Ureter (tissue), 1 donor: ENCODE data around the gene WIPF3. TPM values are rescaled to one million over a fixed set of nuclear protein-coding genes. Genes with fewer than 3 reads are reported as not detected.

Experiments used
- DNase-seq: peaks from one replicate; pipeline ENCODE4 v3.0.0-alpha.2; 2020; ENCODE audit warnings: low spot score
- total RNA-seq: library from RNA; stranded (reverse); gene quantifications from one replicate; pipeline ENCODE4 v1.2.4, GENCODE V29; 2023
- donor health status: DM: yes; HTN: yes; CAD: no.

The WIPF3 gene
- total RNA-seq, 1 donor from 2014 or later = 2.3 TPM

- no peak for DNase-seq
Measured at GRCh38 chr7:29906200-29907022, 100.1 kb downstream of the WIPF3 start.

- DNase-seq = no peak
Measured at GRCh38 chr7:29914180-29914579, 107.9 kb downstream of the WIPF3 start.

GRCh38 chr7:29915481-29916215, 109.3 kb downstream of the WIPF3 start:
- no peak for DNase-seq

- DNase-seq = no peak
Measured at GRCh38 chr7:29917641-29918040, 111.3 kb downstream of the WIPF3 start.

- DNase-seq = no peak
Measured at GRCh38 chr7:29918850-29919249, 112.5 kb downstream of the WIPF3 start.

- DNase-seq = no peak
Measured at GRCh38 chr7:29919790-29920189, 113.5 kb downstream of the WIPF3 start.

GRCh38 chr7:29920491-29920890, 114.2 kb downstream of the WIPF3 start:
- DNase-seq = no peak

GRCh38 chr7:29921404-29922010, 115.2 kb downstream of the WIPF3 start:
- DNase-seq = peak; percentile 51

GRCh38 chr7:29922921-29923700, 116.8 kb downstream of the WIPF3 start:
- no peak for DNase-seq

GRCh38 chr7:29924006-29924405, 117.7 kb downstream of the WIPF3 start:
- DNase-seq = no peak

- DNase-seq = no peak
Measured at GRCh38 chr7:29924684-29925083, 118.4 kb downstream of the WIPF3 start.

GRCh38 chr7:29926216-29926615, 119.9 kb downstream of the WIPF3 start:
- DNase-seq = no peak

- no peak for DNase-seq
Measured at GRCh38 chr7:29926741-29927140, 120.4 kb downstream of the WIPF3 start.

GRCh38 chr7:29929018-29929807, 122.9 kb downstream of the WIPF3 start:
- DNase-seq = no peak

GRCh38 chr7:29935111-29935510, 128.8 kb downstream of the WIPF3 start:
- DNase-seq = no peak

GRCh38 chr7:29937132-29937531, 130.8 kb downstream of the WIPF3 start:
- no peak for DNase-seq

- DNase-seq = no peak
Measured at GRCh38 chr7:29940199-29940598, 133.9 kb downstream of the WIPF3 start.

- DNase-seq = no peak
Measured at GRCh38 chr7:29945259-29945809, 139.0 kb downstream of the WIPF3 start.

- no peak for DNase-seq
Measured at GRCh38 chr7:29946428-29947186, 140.3 kb downstream of the WIPF3 start.

GRCh38 chr7:29948587-29948986, 142.3 kb downstream of the WIPF3 start:
- DNase-seq = no peak
